Activated gamma-delta T cell (primary cell): Measurements from ENCODE around the gene MVD.

Experiments
- DNase-seq: peaks from one replicate; lab custom pipeline; 2025; lab: John Stamatoyannopoulos, UW

The MVD gene

DNA sequence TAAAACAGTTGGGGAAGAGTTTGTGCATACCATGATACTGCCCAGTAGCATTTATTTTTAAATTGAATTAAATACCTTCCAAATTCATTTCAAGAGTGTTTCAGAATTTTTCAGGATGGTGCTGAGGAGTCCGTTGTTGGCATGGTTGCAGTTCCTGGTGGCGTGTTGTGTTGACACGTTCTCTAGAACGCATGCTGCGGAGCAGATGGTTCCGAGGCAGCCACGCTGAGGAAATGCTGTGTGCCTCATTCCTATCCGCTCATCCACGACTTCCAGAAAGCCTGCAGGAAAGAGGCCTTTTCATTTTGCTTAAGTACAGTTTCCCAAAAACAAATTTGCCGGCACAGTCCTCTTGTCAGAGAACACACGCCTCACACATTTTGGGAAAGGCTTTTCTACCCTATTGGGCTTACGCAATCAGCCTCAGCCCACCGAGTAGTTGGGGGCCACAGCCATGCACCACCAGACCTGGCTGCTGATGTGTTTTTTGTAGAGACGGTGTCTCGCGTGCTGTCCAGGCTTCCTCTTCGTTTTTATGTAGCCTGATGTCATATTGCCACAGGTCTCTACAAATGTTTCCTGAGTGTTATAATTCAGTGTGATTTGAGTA lies 56.6 kb downstream of the MVD start:
- DNase-seq = no peak

DNA sequence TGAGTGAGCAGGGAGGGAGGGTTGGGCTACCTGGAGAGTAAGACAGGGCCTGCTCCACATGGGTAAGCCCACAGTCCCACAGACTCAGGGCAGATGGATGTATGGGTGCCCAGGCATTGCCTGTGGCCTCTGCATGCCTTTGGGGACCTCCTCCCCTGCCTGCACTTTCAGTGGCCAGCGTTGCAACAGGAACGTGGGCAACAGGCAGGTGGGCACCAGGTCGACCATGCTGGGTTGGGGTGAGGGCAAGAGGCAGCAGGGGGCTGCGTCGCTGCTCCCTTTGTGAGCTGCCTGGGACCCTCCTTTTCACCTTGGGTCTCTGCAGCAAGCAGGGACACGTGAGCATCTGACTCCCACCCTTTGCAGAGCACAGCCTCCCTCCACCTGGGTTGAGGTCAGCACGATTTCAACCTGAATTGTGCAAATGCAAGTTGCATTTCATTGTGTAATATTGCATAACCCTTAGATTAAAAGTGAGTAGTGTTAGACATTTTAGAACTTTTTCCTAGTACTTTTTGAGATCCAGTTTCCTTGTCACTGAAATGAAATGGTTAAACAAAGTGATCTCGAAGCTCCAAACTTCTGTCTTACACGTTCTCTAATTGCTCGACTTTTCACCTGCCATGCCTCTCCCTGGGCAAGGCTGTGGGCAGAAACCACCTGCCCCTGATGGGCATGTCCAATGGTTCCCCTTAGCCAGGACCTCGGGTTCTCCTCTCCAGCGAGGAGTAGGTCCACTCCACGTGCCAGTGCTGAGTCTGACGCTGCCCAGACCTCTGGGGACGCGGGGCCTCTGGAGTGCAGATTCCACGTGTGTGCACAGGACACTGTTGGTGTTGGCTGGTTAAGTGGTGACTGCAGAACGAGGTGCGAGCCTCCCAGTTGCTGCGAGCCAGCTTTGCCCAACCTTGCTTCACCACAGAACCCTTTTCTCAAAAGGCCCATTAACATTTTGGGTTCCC lies 57.4 kb downstream of the MVD start:
- DNase-seq = no peak

DNA sequence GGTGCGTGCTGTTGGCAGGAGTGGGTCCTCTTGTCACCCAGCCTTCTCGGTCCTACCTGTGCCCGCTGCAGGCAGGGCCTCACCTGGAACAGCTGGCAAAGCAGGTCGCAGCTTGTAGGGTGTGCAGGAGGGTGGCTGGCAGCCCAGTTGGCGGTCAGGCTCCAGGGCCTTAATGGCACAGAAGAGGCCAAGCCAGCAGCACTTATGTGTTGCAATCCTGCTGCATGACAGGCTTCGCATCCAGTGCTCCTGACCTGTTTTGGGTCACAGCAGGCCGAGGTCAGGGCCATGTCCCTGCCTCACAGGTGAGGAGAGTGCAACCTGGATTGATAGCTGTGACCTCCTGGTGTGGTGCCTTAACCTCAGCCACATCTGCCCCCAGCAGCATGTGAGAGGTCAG lies 60.8 kb downstream of the MVD start:
- DNase-seq = no peak
